Activated CD4-positive, alpha-beta T cell treated with anti-CD3 and anti-CD28 coated beads, Interleukin-2, amount 50 U/mL, for 24 hours (primary cell): ENCODE measurements around the gene OR6S1.
"Not testable (repeated sequence)": the region's sequence is repeated elsewhere in the genome, so short reads cannot be mapped to it uniquely, and the experiment has no call there.

Source experiments
- DNase-seq, 2 donors: peaks; one replicate each; pipeline ENCODE4 v3.0.0-alpha.2; 2020; ENCODE audit warnings: low read depth in 1 of 2, low spot score in 1 of 2

Gene OR6S1

DNA sequence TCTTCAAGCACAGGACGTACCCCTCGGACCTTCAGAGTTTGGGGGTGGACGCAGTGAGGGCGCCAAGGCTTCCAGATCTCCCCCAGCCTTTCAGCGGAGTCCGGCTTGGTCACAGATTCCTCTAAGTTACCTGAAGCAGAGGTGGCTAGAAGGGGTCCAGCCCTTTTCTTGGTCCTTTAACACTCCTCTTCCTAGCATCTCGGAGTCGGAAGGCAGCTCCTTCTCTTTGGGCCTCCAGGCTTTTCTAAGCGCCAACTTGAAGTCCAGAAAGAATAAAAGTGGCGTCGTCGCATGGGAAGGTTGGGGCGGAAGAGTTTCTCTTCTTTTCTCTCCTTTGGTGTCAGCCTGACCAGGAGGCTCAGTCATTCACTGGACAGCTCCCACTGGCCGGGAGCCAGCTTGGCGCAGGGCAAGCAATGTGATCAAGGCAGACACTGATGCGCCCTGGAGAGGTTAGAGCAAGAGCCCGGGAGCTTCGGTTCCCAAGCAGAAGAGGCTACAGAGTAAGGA lies 9.6 kb downstream of the OR6S1 start:
- no peak for DNase-seq

DNA sequence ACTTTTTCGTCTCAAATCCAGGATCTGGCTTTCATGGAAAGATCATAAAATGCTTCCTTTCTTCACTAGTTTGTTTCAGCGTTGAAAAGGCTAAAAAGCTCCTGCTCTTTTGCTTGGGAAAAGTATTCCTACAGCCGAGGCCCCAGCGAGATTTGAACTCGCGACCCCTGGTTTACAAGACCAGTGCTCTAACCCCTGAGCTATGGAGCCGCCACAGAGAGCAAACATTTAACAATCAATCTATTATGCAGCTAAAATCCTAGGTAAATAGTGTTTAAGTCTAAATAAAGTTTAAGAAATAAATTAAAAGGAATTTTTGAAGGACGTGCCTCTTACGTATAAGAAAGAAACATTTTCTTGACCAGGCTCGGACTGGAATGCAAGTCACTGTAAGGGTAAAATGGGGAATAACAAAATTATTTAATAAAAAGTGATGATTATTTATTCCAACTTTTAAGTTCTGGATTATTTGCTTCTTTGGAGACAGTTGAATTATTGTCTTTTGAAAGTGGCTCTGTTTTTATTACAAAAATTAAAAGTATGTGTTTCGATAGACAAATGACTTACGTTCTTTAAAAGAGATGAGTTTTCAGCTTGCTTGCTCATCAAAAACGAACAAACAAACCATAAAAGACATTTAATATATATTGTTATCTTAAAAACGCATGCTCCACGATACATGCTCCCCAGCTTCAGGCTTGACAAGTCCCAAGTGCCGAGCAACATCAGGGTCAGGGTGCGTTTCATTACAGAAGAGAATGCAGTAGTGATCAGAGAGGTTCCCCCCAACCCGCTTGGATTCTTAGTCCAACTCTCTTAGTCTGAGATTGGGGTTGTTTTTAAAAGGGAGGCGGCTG lies 10.2 kb downstream of the OR6S1 start:
- DNase-seq, result peak in 1 of 2 donors; percentile 62

- DNase-seq, result peak in 1 of 2 donors; percentile 54
Measured at GRCh38 chr14:20630340-20631022, 11.0 kb downstream of the OR6S1 start.

DNA sequence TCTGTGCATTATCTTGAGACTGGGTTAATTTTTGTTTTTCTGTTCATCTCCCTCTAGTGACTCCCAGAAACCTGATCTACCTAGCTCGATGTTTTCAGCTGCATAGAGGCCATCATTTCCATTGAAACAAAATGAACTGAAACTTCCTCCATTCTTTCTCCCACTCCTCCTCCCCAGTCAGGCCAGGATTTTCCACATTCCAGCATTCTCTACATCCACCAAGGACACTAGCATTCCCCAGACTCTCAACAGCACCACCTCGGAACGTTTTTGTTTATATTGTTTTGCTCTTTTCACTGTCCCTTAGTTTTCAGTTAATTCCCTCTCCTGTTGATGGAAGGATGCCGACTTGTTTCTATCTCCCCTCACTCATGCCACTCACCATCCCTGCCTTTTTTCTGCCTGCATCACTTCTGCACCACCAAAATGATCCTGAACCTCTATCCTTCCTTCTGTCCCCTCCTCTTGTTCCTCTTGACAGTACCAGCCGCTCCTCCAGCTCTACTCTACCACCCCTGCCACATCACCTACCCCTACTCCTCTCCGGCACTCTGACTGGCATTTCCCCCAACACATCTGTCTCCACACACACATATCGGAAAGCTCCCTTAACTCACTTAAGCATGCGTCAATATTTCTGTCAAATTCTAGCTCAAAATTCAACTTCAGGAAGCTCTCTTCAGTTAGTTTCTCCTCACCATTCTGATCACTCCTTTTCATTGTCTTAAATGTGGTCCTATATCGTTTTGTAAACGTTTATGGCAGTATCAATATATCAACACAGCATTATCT lies 13.2 kb downstream of the OR6S1 start:
- no peak for DNase-seq

- no peak for DNase-seq
Measured at GRCh38 chr14:20627346-20628027, 14.0 kb downstream of the OR6S1 start.

DNA sequence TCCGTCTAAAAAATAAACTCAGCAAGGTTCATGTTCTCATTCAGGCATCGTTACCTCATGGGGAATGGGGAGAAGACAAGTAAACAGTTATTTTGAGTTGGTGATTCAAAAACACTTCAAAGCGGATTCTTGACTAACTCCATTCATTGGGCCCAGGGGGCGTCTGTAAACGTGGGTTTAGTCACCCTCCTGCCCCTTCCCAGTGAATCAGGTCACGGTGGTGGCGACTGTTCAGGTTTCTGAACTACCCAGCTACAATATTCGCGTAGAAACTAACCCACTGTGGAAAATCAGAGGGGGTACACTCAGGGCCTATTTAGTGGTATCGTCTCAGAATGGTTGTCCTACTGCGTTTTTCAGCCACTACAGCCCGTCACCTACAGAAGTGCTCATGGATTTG lies 15.2 kb downstream of the OR6S1 start:
- no peak for DNase-seq

GRCh38 chr14:20624495-20625070 lies 16.9 kb downstream of the OR6S1 start:
- no peak for DNase-seq

DNA sequence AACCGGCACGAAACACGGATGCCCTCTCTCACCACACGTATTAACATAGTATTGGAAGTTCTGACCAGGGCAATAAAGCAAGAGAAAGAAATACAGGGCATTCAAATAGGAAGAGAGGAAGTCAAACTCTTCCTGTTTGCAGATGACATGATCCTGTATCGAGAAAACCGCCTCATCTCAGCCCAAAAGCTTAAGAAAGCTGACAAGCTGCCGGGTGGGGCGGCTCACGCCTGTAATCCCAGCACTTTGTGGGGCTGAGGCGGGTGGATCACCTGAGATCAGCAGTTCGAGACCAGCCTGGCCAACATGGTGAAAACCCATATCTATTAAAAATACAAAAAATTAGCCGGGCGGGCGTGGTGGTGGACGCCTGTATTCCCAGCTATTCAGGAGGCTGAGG lies 17.7 kb downstream of the OR6S1 start:
- DNase-seq, result no peak

GRCh38 chr14:20622816-20623291 lies 18.6 kb downstream of the OR6S1 start:
- no peak for DNase-seq

DNA sequence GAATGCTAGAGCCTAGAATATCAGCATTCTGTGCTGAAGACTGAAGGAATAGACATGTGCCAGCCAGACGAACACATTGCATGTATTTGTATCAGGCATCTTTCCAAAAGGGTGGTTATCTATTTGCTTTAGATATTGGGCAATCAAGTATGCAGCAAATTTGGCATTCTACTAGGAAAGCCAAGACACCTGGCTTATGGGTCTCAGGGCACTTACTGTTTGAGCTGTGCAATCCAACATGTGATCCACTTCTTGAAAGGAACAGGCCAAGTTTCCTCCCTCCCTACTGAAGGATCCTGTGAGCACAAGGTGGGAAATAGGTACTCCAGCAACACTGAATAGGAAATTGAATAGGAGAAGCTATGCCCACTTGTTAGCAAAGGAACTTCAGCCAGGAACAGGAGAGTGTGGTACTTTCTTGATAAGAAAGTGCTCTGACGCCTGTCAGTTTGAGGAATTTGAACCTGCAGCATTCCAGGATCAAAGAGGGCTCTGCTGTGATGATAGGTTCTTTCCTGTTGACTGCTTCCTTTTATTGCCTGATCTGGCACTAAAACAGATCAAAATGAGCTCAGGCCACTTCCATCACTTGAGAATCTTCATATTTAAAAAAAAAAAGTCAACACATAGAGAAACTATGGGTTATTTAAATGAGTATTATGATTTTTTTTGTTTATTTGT lies 20.6 kb downstream of the OR6S1 start:
- no peak for DNase-seq

DNA sequence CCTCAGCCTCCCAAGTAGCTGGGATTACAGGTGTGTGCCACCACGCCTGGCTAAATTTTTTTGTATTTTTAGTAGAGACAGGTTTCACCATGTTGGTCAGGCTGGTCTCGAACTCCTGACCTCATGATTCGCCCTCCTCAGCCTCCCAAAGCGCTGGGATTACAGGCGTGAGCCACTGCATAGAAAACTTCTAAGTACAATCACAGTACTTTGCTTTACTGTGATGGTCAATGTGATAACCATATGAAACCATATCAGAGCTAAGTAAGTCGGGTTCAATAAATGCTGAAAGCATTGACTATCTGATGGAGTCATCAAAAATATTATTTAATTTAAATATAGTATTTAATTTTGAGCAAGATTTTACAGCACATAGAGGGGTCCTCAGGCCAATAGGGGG lies 21.8 kb downstream of the OR6S1 start:
- not testable (repeated sequence) for DNase-seq

DNA sequence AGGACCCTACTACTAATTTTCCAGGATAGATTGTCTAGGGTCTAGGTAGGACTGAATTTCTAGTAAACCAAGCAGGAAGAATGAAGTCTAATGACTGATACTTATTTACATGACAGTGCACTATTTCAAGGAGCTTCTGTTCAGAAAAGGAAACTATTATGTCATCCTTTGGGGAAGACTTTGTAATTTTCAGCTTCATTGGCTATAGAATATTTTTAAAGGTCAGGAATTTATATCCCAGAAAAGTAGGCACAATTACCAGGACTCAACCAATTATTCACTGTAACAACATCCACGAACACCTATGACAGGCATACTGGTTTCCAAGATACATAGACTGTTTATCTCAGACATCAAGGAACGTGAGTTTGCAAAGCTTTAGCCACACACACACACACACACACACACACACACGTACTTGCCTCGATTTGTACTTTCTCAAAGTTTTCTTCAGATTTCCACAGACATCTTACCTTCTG lies 23.2 kb downstream of the OR6S1 start:
- DNase-seq, result no peak

DNA sequence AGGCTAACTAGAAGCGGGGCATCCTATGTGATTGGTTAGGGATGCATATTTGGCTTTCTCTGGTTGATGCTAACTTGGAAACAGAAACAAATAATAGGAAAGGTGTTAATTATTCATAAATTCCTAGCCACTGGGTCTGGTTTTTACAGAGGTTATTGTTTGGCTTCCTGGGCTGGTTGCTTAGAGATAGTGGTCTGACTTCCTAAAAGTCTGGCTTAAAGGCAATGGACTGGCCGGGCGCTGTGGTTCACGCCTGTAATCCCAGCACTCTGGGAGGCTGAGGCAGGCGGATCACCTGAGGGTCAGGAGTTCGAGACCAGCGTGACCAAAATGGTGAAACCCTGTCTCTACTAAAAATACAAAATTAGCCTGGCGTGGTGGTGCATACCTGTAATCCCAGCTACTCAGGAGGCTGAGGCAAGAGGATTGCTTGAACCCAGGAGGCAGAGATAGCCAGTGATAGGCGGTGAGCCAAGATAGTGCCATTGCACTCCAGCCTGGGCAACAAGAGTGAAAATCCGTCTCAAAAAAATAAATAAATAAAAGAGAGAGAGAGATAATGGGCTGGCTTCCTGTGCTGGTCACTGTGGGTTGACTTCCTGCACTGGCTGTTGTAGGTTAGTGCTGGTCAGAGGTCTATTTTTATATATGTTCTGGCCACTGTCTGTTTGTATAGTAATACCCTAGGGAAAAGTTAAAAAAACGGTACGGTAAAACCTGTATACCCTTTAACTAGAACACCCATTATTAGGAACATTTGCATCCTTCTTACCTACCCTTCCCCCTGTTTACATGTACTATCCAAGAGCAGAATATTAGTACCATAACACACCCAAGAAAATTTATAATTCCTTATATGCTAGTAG lies 24.1 kb downstream of the OR6S1 start:
- no peak for DNase-seq

- DNase-seq, result no peak
Measured at GRCh38 chr14:20615996-20616395, 25.5 kb downstream of the OR6S1 start.

DNA sequence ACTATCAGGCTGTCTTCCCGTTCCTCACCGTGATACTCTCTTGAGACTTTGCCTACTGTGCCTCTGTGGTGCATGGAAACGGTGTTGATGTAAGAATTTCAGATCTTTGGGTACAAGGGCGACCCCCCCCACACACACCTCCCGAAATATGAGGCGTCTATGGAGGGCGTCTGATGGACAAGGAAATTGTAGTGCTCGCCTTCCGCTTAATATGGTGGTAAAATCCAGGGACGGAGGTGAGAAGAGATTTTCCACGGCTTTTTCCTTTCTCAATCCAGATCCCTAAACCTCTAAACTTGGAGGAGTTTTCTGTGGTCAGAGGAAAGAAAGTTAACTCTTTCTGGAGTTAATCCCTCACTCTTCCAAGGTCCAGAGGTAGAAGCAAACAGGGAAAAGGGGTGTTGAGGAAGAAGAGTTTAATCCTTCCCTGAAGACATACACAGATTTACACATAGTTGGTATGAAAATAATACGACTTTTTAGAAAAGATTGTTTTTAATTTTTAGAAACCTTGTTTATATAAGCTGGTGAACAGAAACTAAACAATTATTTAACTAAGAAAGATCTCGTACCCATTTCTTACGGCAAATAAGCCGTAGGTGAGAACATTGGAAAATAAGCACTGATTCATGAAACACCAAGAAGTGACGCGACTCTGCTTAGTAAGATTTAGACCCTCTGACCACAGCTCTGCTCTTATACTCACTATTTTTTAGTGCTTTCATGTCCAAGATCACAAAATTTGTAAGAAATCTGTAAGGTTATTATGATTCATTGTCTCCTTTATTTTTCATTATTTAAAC lies 27.3 kb downstream of the OR6S1 start:
- no peak for DNase-seq

- DNase-seq, result peak; percentile 71 to 89
Measured at GRCh38 chr14:20613094-20614037, 28.1 kb downstream of the OR6S1 start.

GRCh38 chr14:20612403-20612802 lies 29.1 kb downstream of the OR6S1 start:
- DNase-seq, result no peak
